ENCODE data around the gene ADGRL4. TPM values are rescaled to one million over a fixed set of nuclear protein-coding genes. Genes with fewer than 3 reads are reported as not detected.
"Not testable (repeated sequence)": the region's sequence is repeated elsewhere in the genome, so short reads cannot be mapped to it uniquely, and the experiment has no call there.

Gene ADGRL4
- total RNA-seq, 1 donor from 2014 or later: not detected

DNA sequence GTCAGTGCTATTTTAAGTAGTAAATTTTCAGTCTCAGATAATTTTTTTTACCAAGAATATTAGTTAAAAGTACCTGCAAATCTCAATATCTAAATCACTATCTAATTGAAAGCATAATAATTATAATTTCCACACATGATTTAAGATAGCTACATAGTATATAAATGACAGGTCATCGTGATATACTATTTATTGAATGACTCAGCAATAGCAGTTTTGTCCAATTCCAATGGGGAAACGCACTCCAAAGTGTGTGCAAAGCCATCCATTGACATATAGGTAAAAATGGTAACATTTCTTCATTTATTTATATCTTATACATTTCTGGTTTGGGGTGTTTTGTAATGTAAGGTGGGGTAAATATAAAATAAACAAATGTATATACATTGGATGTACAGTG, 19.5 kb downstream of the ADGRL4 start:
- DNase-seq (ENCODE audit: low spot score, unreplicated experiment): no peak
- H3K27me3 Mint-ChIP-seq: no peaks in the 10 kb centered on the region
- peaks cover 5% of the 10 kb centered on the region for H3K9me3 Mint-ChIP-seq (ENCODE audit: low read depth)
- no peak overlapping the region for H3K27ac Mint-ChIP-seq
- H3K36me3 Mint-ChIP-seq (ENCODE audit: insufficient read depth): no peaks in the 10 kb centered on the region
- H3K4me1 Mint-ChIP-seq (ENCODE audit: low read depth): peaks cover 2% of the 10 kb centered on the region
- H3K4me3 Mint-ChIP-seq (ENCODE audit: low read depth): no peak overlapping the region
- TF ChIP-seq, protein P1, sequence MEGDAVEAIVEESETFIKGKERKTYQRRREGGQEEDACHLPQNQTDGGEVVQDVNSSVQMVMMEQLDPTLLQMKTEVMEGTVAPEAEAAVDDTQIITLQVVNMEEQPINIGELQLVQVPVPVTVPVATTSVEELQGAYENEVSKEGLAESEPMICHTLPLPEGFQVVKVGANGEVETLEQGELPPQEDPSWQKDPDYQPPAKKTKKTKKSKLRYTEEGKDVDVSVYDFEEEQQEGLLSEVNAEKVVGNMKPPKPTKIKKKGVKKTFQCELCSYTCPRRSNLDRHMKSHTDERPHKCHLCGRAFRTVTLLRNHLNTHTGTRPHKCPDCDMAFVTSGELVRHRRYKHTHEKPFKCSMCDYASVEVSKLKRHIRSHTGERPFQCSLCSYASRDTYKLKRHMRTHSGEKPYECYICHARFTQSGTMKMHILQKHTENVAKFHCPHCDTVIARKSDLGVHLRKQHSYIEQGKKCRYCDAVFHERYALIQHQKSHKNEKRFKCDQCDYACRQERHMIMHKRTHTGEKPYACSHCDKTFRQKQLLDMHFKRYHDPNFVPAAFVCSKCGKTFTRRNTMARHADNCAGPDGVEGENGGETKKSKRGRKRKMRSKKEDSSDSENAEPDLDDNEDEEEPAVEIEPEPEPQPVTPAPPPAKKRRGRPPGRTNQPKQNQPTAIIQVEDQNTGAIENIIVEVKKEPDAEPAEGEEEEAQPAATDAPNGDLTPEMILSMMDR (IDR thresholded peaks at IDR 0.05; ENCODE audit: unreplicated experiment): no peak

DNA sequence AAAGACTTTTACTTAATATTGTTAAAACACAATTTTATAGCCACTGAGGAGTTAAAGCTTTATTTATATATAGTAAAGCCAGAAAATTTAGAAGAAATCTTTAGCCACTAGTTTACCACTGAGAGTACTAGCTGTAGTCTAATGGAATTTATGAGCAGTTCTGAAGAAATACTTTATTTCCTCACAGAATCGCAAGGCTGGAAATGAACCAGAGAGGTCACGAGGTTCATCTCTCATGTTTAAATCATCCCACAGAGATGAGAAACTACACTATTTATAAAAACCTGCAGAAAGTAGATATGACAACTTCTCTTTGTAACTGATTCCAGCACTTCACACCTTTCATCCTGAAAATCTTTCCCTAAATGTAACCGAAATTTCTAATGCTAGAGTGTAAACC, 26.0 kb downstream of the ADGRL4 start:
- Mint-ChIP-seq H3K36me3 (ENCODE audit: insufficient read depth) (no peaks in the 10 kb centered on the region), H3K27me3 (no peaks in the 10 kb centered on the region), H3K4me1 (ENCODE audit: low read depth) (no peaks in the 10 kb centered on the region), H3K9me3 (ENCODE audit: low read depth) (peaks cover under 1% of the 10 kb centered on the region), H3K4me3 (ENCODE audit: low read depth) (no peak overlapping the region), H3K27ac (no peak overlapping the region)
- DNase-seq (ENCODE audit: low spot score, unreplicated experiment): no peak
- TF ChIP-seq, protein P1 (IDR thresholded peaks at IDR 0.05; ENCODE audit: unreplicated experiment): no peak

DNA sequence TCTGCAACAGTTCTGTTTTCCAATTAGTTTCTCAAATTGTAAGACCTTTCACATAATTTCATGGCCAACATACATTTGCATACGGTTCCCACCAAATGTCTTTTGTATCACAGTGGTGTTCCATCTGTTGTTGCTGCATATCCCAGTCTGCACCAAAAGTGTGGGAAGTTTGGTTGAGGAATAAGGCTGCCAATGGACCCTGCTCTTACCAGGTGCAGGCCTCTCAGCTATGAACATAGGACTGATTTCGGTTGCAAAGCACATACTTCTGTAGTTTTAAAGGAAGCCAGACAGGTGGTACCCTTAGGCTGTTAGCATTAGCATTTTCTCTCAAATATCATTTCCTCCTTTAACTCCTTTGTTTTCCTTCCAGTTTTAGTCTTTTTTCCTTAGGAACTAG, 33.8 kb downstream of the ADGRL4 start:
- no peak overlapping the region for H3K27ac Mint-ChIP-seq

DNA sequence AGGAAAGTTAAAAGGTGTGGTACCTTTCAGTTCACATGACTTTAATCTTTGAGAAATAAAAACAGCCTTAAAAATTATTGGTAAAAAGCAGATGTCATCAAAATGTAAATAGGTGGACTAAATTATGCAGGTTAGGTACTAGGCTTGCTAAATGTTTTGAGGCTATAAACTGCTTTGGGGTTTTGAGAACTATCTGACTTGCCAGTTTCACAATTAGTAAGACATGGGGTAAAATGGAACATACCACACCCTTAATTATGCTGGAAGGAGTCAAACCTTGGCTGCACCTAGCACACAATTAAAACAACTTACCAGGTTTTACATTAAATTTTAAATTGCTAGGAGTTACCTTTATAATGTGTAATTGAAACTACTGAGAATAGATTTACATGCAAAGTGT, 39.4 kb downstream of the ADGRL4 start:
- not testable (repeated sequence) for DNase-seq (ENCODE audit: low spot score, unreplicated experiment); H3K36me3 Mint-ChIP-seq (ENCODE audit: insufficient read depth); H3K4me3 Mint-ChIP-seq (ENCODE audit: low read depth); H3K27ac Mint-ChIP-seq; H3K4me1 Mint-ChIP-seq (ENCODE audit: low read depth); H3K27me3 Mint-ChIP-seq
- H3K9me3 Mint-ChIP-seq (ENCODE audit: low read depth): peaks cover 20% of the 10 kb centered on the region

More for the DNA sequence above, 33.8 kb downstream of the ADGRL4 start:
- peaks cover 7% of the 10 kb centered on the region for H3K9me3 Mint-ChIP-seq (ENCODE audit: low read depth)
- H3K4me1 Mint-ChIP-seq (ENCODE audit: low read depth): no peaks in the 10 kb centered on the region
- TF ChIP-seq, protein P1 (IDR thresholded peaks at IDR 0.05; ENCODE audit: unreplicated experiment): no peak
- no peaks in the 10 kb centered on the region for H3K36me3 Mint-ChIP-seq (ENCODE audit: insufficient read depth)
- no peak overlapping the region for H3K4me3 Mint-ChIP-seq (ENCODE audit: low read depth)
- H3K27me3 Mint-ChIP-seq: no peaks in the 10 kb centered on the region
- DNase-seq (ENCODE audit: low spot score, unreplicated experiment): no peak

DNA sequence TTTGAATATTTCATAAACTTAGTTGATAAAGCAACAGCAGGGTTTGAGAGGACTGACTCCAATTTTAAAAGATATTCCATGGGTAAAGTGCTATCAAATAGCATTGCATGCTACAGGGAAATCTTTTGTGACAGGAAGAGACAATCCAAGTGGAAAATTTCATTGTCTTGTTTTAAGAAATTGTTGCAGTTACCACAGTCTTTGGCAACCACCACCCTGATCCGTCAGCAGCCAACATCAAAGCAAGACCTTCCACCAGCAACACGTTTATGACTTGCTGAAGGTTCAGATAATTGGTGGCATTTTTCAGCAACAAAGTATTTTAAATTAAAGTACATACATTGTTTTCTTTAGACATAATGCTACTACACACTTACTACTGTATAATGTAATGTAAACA, 47.8 kb downstream of the ADGRL4 start:
- DNase-seq (ENCODE audit: low spot score, unreplicated experiment): no peak
- Mint-ChIP-seq H3K27me3 (no peaks in the 10 kb centered on the region), H3K4me1 (ENCODE audit: low read depth) (no peaks in the 10 kb centered on the region), H3K36me3 (ENCODE audit: insufficient read depth) (no peaks in the 10 kb centered on the region), H3K9me3 (ENCODE audit: low read depth) (no peaks in the 10 kb centered on the region), H3K4me3 (ENCODE audit: low read depth) (no peak overlapping the region), H3K27ac (no peak overlapping the region)
- TF ChIP-seq, protein P1 (IDR thresholded peaks at IDR 0.05; ENCODE audit: unreplicated experiment): no peak

DNA sequence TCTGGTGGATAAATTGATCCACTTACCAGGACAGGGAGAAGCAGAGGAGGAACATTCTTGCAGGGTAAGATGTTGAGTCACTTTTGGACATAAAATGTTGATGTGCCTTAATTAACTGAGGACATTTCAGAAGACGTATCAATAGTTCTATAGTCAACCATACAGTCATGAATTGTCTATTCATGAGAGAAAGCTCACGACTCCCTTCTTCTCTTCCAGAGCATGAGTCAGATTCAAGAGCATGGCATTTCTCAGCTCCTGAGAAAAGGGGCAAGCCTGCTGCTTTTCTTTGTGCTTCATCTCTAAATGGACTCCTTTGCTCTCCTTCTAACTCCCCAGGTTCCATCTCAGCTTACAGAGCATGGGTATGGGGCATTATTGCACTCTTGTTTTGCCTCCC, 55.7 kb downstream of the ADGRL4 start:
- Mint-ChIP-seq H3K4me3 (ENCODE audit: low read depth) (no peak overlapping the region), H3K4me1 (ENCODE audit: low read depth) (no peaks in the 10 kb centered on the region), H3K27ac (no peak overlapping the region), H3K36me3 (ENCODE audit: insufficient read depth) (no peaks in the 10 kb centered on the region), H3K9me3 (ENCODE audit: low read depth) (no peaks in the 10 kb centered on the region), H3K27me3 (no peaks in the 10 kb centered on the region)
- TF ChIP-seq, protein P1 (IDR thresholded peaks at IDR 0.05; ENCODE audit: unreplicated experiment): no peak
- DNase-seq (ENCODE audit: low spot score, unreplicated experiment): no peak

Data from progenitor cell of endocrine pancreas (in vitro differentiated cells).